NOMO-1 treated with DMSO at 0.1 percent for 48 hours (cell line): ENCODE results near the gene INSR.
"Not testable (repeated sequence)": the region's sequence is repeated elsewhere in the genome, so short reads cannot be mapped to it uniquely, and the experiment has no call there.

Experiments
- DNase-seq: peaks from one replicate; lab custom pipeline; 2025; ENCODE audit not compliant: unreplicated experiment; lab: John Stamatoyannopoulos, UW

INSR gene

GRCh38 chr19:7104747-7105447 is 189.3 kb downstream of the INSR start:
- no peak for DNase-seq

GRCh38 chr19:7101498-7102253 is 192.5 kb downstream of the INSR start:
- no peak for DNase-seq

- no peak for DNase-seq
Measured at GRCh38 chr19:7099597-7099921, 194.7 kb downstream of the INSR start.

- DNase-seq: peak; percentile 98
Measured at GRCh38 chr19:7098701-7099596, 195.3 kb downstream of the INSR start.

- no peak for DNase-seq
Measured at GRCh38 chr19:7098096-7098495, 196.1 kb downstream of the INSR start.

GRCh38 chr19:7088999-7089398 is 205.2 kb downstream of the INSR start:
- DNase-seq: no peak

- no peak for DNase-seq
Measured at GRCh38 chr19:7083076-7083956, 210.9 kb downstream of the INSR start.

GRCh38 chr19:7078008-7078407 is 216.2 kb downstream of the INSR start:
- DNase-seq: no peak

- no peak for DNase-seq
Measured at GRCh38 chr19:7076151-7076550, 218.1 kb downstream of the INSR start.

- DNase-seq: no peak
Measured at GRCh38 chr19:7074705-7075282, 219.4 kb downstream of the INSR start.

GRCh38 chr19:7072541-7072940 is 221.7 kb downstream of the INSR start:
- DNase-seq: no peak

- no peak for DNase-seq
Measured at GRCh38 chr19:7069904-7070226, 224.3 kb downstream of the INSR start.

GRCh38 chr19:7069042-7069903 is 224.9 kb downstream of the INSR start, which contains the start of gene ZNF557:
ZNF557 (plus strand) TSS chr19:7069703; CDS start chr19:7075075, 5,372 bp downstream.
- peak; percentile 94 for DNase-seq

GRCh38 chr19:7068599-7068998 is 225.6 kb downstream of the INSR start:
- no peak for DNase-seq

- no peak for DNase-seq
Measured at GRCh38 chr19:7067716-7068115, 226.5 kb downstream of the INSR start.

GRCh38 chr19:7067122-7067521 is 227.1 kb downstream of the INSR start:
- not testable (repeated sequence) for DNase-seq

GRCh38 chr19:7063764-7064418 is 230.3 kb downstream of the INSR start:
- DNase-seq: no peak

- no peak for DNase-seq
Measured at GRCh38 chr19:7063339-7063738, 230.9 kb downstream of the INSR start.
